Hematopoietic multipotent progenitor cell treated with erythropoietin and hydrocortisone succinate and interleukin-3 and kit ligand, for 6 days (in vitro differentiated cells): ENCODE results near the gene JMJD7.

Source experiments
- DNase-seq: peaks from one replicate; pipeline ENCODE4 v3.0.0-alpha.2; 2015

Gene JMJD7

DNA sequence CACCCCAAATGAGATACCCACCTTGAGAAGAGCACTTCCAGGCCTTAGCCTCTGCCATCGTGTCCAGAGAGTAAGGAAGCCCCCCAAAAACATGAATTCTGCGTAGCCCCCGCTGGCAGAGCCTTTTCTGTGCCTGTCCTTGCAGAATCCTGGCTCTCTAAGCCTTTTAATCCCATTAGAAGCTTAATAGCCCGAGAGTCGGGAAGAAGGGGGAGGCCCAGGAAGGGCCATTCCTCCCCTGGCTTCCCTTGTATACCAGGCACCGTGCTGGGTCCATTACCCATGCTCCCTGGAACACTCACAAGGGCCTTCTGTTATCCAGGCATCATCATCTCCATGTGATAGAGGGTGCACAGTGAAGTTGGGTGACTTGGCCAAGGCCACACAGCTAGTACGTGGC is 58.8 kb downstream of the JMJD7 start:
- no peak for DNase-seq

DNA sequence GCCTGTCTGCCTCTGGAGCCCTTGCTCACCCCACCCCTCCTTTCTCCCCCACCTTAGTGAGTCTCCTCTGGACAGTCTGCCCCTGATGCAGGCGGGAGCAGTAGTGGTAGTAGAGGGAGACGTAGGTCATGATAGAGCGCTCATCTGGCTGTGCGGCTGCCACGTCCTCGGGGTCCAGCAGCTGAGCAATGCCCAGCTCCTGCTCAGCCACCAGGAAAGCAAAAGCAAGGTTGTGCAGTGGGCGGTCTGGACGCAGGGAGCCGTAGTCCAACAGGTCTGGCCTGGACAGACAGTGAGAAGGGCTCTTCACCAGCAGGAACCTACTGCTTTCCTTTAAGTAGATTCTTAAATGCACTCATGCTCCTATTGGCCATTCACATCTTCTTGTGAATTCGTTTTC is 59.3 kb downstream of the JMJD7 start:
- DNase-seq, result no peak
